Muscle layer of colon (tissue), 2 donors: ENCODE data around the gene PTPRC.

ENCODE experiments used
- H3K27ac ChIP-seq: one replicate; pipeline ENCODE4 v1.7.0; 2013; ENCODE audit warnings: low read depth, mild to moderate bottlenecking, low read length, moderate library complexity
- H3K27me3 ChIP-seq, 2 donors: one replicate each; pipeline ENCODE4 v1.7.0; 2013; ENCODE audit warnings: low read length in 2 of 2, mild to moderate bottlenecking in 2 of 2; ENCODE audit not compliant: insufficient read depth in 2 of 2, control insufficient read depth in 1 of 2
- H3K36me3 ChIP-seq: one replicate; pipeline ENCODE4 v1.7.0; 2013; ENCODE audit warnings: mild to moderate bottlenecking, low read length; ENCODE audit not compliant: insufficient read depth
- H3K4me1 ChIP-seq: one replicate; pipeline ENCODE4 v1.7.0; 2013; ENCODE audit warnings: mild to moderate bottlenecking, low read length; ENCODE audit not compliant: insufficient read depth
- H3K4me3 ChIP-seq, 2 donors: one replicate each; pipeline ENCODE4 v1.7.0; 2013; ENCODE audit warnings: low read length in 2 of 2, low read depth in 1 of 2, mild to moderate bottlenecking in 1 of 2, moderate library complexity in 1 of 2
- H3K9ac ChIP-seq: one replicate; pipeline ENCODE4 v1.7.0; 2013; ENCODE audit warnings: low read length
- H3K9me3 ChIP-seq: one replicate; pipeline ENCODE4 v1.7.0; 2013; ENCODE audit warnings: mild to moderate bottlenecking, low read length
- donor health status: abdominal sarcoma.
- donor health status: Adenocarcinoma of cecum.

The PTPRC gene

GRCh38 chr1:198723127-198723526, 84.3 kb downstream of the PTPRC start:
- H3K9ac ChIP-seq, result no peak overlapping the region
- no peaks in the 10 kb centered on the region for H3K36me3 ChIP-seq
- no peak overlapping the region for H3K27ac ChIP-seq
- no peaks in the 10 kb centered on the region for H3K4me1 ChIP-seq
- no peaks in the 10 kb centered on the region for H3K27me3 ChIP-seq
- no peaks in the 10 kb centered on the region for H3K9me3 ChIP-seq
- H3K4me3 ChIP-seq, result no peak overlapping the region

GRCh38 chr1:198725090-198725489, 86.2 kb downstream of the PTPRC start:
- H3K27ac ChIP-seq, result no peak overlapping the region
- no peaks in the 10 kb centered on the region for H3K36me3 ChIP-seq

GRCh38 chr1:198726455-198726854, 87.6 kb downstream of the PTPRC start:
- Histone ChIP-seq H3K36me3 (no peaks in the 10 kb centered on the region), H3K4me1 (no peaks in the 10 kb centered on the region), H3K27me3 (no peaks in the 10 kb centered on the region)

More at GRCh38 chr1:198725090-198725489, 86.2 kb downstream of the PTPRC start:
- Histone ChIP-seq H3K4me3 (no peak overlapping the region), H3K9me3 (no peaks in the 10 kb centered on the region), H3K27me3 (no peaks in the 10 kb centered on the region), H3K4me1 (no peaks in the 10 kb centered on the region), H3K9ac (no peak overlapping the region)

GRCh38 chr1:198729195-198729863, 90.5 kb downstream of the PTPRC start:
- Histone ChIP-seq H3K27ac (no peak overlapping the region), H3K36me3 (no peaks in the 10 kb centered on the region), H3K9me3 (no peaks in the 10 kb centered on the region), H3K9ac (no peak overlapping the region), H3K4me1 (no peaks in the 10 kb centered on the region), H3K4me3 (no peak overlapping the region), H3K27me3 (no peaks in the 10 kb centered on the region)

More at GRCh38 chr1:198726455-198726854, 87.6 kb downstream of the PTPRC start:
- Histone ChIP-seq H3K4me3 (no peak overlapping the region), H3K27ac (no peak overlapping the region), H3K9me3 (no peaks in the 10 kb centered on the region), H3K9ac (no peak overlapping the region)

DNA sequence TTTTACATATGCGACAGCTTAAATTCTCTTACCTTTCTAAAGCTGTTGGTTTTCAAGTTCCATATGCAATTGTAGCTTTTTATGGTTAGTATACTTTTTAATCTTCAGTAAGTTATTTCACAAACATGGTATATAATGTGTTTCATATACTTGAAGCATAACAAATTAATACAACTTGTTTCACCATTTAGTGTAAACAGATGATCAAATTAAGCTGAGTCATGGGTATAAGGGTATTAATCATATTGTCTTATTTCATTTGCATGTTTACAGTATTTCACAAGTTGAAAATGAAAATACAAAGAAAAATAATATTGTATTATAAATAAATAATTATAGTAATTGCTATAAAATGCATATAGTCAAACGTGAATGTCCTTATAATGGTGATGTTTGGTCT, 92.1 kb downstream of the PTPRC start:
- Histone ChIP-seq H3K36me3 (no peaks in the 10 kb centered on the region), H3K27me3 (no peaks in the 10 kb centered on the region), H3K9ac (no peak overlapping the region), H3K4me3 (no peak overlapping the region), H3K27ac (no peak overlapping the region), H3K9me3 (no peaks in the 10 kb centered on the region), H3K4me1 (no peaks in the 10 kb centered on the region)

DNA sequence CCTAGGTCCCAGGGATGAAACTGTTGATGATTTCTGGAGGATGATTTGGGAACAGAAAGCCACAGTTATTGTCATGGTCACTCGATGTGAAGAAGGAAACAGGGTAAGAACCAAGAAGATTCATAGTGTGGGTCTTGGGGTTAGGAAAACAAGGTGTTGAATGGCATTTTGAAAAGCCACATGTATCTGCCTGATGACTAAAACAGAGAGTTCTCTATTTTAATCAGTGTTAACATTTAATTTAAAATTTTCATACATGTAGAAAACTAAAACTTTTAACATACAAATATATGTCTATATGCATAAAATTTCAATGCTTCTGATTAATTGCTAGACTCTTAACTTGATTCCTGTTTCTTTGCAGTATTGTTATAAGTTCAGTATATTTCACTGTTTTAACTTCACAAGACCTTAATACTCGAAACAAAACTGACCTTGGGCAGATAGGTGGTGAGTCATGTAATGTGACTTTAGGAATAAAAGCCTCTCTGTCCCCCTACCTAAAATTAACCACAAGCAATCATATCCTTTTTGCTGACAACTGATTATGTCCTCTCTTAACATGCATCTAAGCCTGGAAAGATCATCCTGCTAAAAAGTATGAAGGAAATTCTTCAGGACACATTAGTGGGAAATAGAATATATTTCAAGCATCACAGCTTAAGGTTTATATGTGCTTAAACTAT, 95.6 kb downstream of the PTPRC start:
- Histone ChIP-seq H3K27me3 (no peaks in the 10 kb centered on the region), H3K9me3 (no peaks in the 10 kb centered on the region), H3K4me3 (no peak overlapping the region), H3K9ac (no peak overlapping the region), H3K27ac (no peak overlapping the region), H3K36me3 (no peaks in the 10 kb centered on the region), H3K4me1 (no peaks in the 10 kb centered on the region)

GRCh38 chr1:198741744-198742143, 102.9 kb downstream of the PTPRC start:
- H3K9ac ChIP-seq, result no peak overlapping the region
- no peaks in the 10 kb centered on the region for H3K9me3 ChIP-seq
- no peak overlapping the region for H3K27ac ChIP-seq

DNA sequence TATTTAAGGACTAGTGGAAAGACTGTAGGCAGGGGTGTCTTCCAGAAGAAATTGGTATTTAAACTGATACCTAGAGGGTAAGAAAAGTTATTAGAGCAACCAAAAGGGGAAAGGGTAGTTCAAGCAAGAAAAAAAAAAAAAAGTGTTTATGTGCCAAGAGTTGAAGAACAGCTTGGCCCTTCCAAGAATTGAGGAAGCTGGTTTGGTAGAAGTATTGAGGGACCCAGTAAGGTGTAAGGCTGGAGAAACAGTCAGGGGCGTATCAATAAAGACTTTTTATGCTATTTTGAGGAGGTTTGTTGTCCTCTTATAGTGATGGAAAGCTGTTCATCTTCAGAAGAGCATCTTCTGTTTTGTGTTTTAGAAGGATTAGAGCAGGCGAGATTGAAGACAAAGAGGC, 108.3 kb downstream of the PTPRC start:
- no peaks in the 10 kb centered on the region for H3K27me3 ChIP-seq

More at GRCh38 chr1:198741744-198742143, 102.9 kb downstream of the PTPRC start:
- H3K27me3 ChIP-seq, result no peaks in the 10 kb centered on the region
- no peaks in the 10 kb centered on the region for H3K4me1 ChIP-seq
- H3K36me3 ChIP-seq, result no peaks in the 10 kb centered on the region
- H3K4me3 ChIP-seq, result no peak overlapping the region

DNA sequence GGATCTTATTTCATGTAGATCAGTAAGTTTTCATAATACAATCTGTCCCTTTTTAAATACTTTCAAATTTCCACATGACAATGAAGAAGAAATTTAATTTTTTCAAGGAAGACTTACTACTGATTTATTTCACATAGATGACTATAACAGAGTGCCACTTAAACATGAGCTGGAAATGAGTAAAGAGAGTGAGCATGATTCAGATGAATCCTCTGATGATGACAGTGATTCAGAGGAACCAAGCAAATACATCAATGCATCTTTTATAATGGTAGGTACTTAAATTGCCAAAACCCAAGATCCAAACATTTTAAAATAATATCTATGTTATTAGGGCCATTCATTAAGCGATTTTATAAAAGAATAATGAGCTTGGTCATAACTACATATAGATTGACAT, 110.4 kb downstream of the PTPRC start:
- Histone ChIP-seq H3K36me3 (no peaks in the 10 kb centered on the region), H3K27me3 (no peaks in the 10 kb centered on the region), H3K9ac (no peak overlapping the region), H3K27ac (no peak overlapping the region), H3K4me1 (no peaks in the 10 kb centered on the region), H3K4me3 (no peak overlapping the region), H3K9me3 (no peaks in the 10 kb centered on the region)

More for the DNA sequence above, 108.3 kb downstream of the PTPRC start:
- H3K9me3 ChIP-seq, result no peaks in the 10 kb centered on the region
- H3K4me1 ChIP-seq, result no peaks in the 10 kb centered on the region
- no peak overlapping the region for H3K9ac ChIP-seq
- no peak overlapping the region for H3K4me3 ChIP-seq
- H3K27ac ChIP-seq, result no peak overlapping the region
- H3K36me3 ChIP-seq, result no peaks in the 10 kb centered on the region

- H3K27me3 ChIP-seq, result no peaks in the 10 kb centered on the region
- no peaks in the 10 kb centered on the region for H3K4me1 ChIP-seq
- no peak overlapping the region for H3K4me3 ChIP-seq
- H3K9me3 ChIP-seq, result no peaks in the 10 kb centered on the region
- no peak overlapping the region for H3K27ac ChIP-seq
- no peak overlapping the region for H3K9ac ChIP-seq
- no peaks in the 10 kb centered on the region for H3K36me3 ChIP-seq
Observed at GRCh38 chr1:198750081-198750480, 111.2 kb downstream of the PTPRC start.

DNA sequence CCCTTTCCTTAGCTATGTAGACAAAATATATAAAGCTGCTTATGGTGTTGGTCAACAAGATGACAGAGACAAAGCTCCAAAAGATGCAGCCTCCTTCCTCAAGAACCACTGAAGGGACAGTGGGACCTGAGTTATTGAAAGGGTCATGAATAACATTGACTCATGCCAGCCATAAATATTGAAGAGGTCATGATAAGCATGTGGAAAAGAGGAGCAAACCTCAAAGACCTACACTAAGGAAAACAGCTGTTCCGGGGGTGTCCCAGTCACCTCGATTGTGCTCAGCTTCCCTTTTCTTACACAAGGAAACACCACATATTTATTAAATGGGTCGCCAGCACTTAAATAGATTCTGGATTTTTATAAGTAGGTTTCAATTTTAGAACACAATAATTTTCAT, 112.9 kb downstream of the PTPRC start:
- Histone ChIP-seq H3K27me3 (no peaks in the 10 kb centered on the region), H3K4me3 (no peak overlapping the region), H3K9me3 (no peaks in the 10 kb centered on the region), H3K9ac (no peak overlapping the region), H3K36me3 (no peaks in the 10 kb centered on the region), H3K27ac (no peak overlapping the region), H3K4me1 (no peaks in the 10 kb centered on the region)

DNA sequence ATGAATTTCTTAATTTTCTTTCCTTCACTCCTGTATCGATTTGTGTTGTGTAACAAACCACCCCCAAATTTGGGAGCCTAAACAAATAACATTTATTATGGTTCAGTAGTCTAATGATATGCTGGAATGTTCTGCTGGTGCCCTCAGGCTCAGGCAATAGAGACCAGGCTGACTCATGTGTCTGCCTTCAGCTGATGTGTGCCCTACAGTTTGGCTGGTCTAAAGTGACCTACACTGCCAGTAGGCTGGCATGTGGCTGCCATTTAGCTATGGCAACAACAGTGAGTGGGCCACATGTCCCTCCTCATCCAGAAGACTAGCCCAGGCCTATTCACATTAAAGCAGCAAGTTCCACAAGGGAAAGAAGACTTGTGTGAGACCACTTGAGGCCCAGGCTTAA, 115.8 kb downstream of the PTPRC start:
- Histone ChIP-seq H3K36me3 (no peaks in the 10 kb centered on the region), H3K4me1 (no peaks in the 10 kb centered on the region), H3K27ac (no peak overlapping the region), H3K4me3 (no peak overlapping the region), H3K9me3 (no peaks in the 10 kb centered on the region), H3K27me3 (no peaks in the 10 kb centered on the region), H3K9ac (no peak overlapping the region)
